T-helper 9 cell (primary cell): Measurements from ENCODE around the gene LAMB4.

ENCODE experiments used
- DNase-seq: peaks from one replicate; pipeline ENCODE4 v3.0.0-alpha.2; 2020

Gene LAMB4

GRCh38 chr7:108009873-108010272 lies 120.3 kb downstream of the LAMB4 start:
- no peak for DNase-seq

GRCh38 chr7:108008827-108009226 lies 121.3 kb downstream of the LAMB4 start:
- no peak for DNase-seq

GRCh38 chr7:108008240-108008639 lies 121.9 kb downstream of the LAMB4 start:
- DNase-seq: no peak

GRCh38 chr7:108007762-108008161 lies 122.4 kb downstream of the LAMB4 start:
- DNase-seq: no peak

GRCh38 chr7:108007261-108007660 lies 122.9 kb downstream of the LAMB4 start:
- DNase-seq: no peak

- DNase-seq: no peak
Observed at GRCh38 chr7:108004220-108005142, 125.7 kb downstream of the LAMB4 start.

GRCh38 chr7:108003599-108003935 lies 126.6 kb downstream of the LAMB4 start:
- DNase-seq: no peak

GRCh38 chr7:108002726-108003598 lies 127.2 kb downstream of the LAMB4 start, which contains the start of gene LAMB1:
TSS of gene LAMB1 (minus strand) at chr7:108003161. CDS start at chr7:108002885, 276 bp downstream.
- no peak for DNase-seq

- DNase-seq: no peak
Observed at GRCh38 chr7:108001764-108002725, 128.1 kb downstream of the LAMB4 start.

- no peak for DNase-seq
Observed at GRCh38 chr7:108000875-108001763, 129.0 kb downstream of the LAMB4 start.

GRCh38 chr7:107999779-108000560 lies 130.2 kb downstream of the LAMB4 start:
- DNase-seq: no peak

- no peak for DNase-seq
Observed at GRCh38 chr7:107998660-107999480, 131.3 kb downstream of the LAMB4 start.

- DNase-seq: no peak
Observed at GRCh38 chr7:107998150-107998549, 132.0 kb downstream of the LAMB4 start.

- DNase-seq: no peak
Observed at GRCh38 chr7:107996072-107996882, 133.9 kb downstream of the LAMB4 start.

- no peak for DNase-seq
Observed at GRCh38 chr7:107995184-107996071, 134.7 kb downstream of the LAMB4 start.

- DNase-seq: no peak
Observed at GRCh38 chr7:107994421-107995030, 135.6 kb downstream of the LAMB4 start.

- no peak for DNase-seq
Observed at GRCh38 chr7:107993891-107994291, 136.3 kb downstream of the LAMB4 start.
